ENCODE data around the gene ARHGAP22. TPM values are rescaled to one million over a fixed set of nuclear protein-coding genes. Genes with fewer than 3 reads are reported as not detected.

ARHGAP22 gene
- total RNA-seq, 1 donor: 22.9 TPM

- TF ChIP-seq CTCF (IDR thresholded peaks at IDR 0.05; ENCODE audit: insufficient read depth, low read depth, low read length): no peak
- no peak overlapping the region for H3K4me3 ChIP-seq (ENCODE audit: low read depth, low read length)
- DNase-seq (ENCODE audit: low read depth): no peak
Observed at GRCh38 chr10:48598243-48598935, 6.5 kb downstream of the ARHGAP22 start.

- no peak for TF ChIP-seq CTCF (IDR thresholded peaks at IDR 0.05; ENCODE audit: insufficient read depth, low read depth, low read length)
- no peak for DNase-seq (ENCODE audit: low read depth)
- no peak overlapping the region for H3K4me3 ChIP-seq (ENCODE audit: low read depth, low read length)
Observed at GRCh38 chr10:48595539-48595932, 9.3 kb downstream of the ARHGAP22 start.

- TF ChIP-seq CTCF (IDR thresholded peaks at IDR 0.05; ENCODE audit: insufficient read depth, low read depth, low read length): no peak
- H3K4me3 ChIP-seq (ENCODE audit: low read depth, low read length): no peak overlapping the region
- DNase-seq (ENCODE audit: low read depth): no peak
Observed at GRCh38 chr10:48594803-48595538, 9.9 kb downstream of the ARHGAP22 start.

GRCh38 chr10:48594371-48594770 lies 10.5 kb downstream of the ARHGAP22 start:
- H3K4me3 ChIP-seq (ENCODE audit: low read depth, low read length): no peak overlapping the region
- TF ChIP-seq CTCF (IDR thresholded peaks at IDR 0.05; ENCODE audit: insufficient read depth, low read depth, low read length): no peak
- no peak for DNase-seq (ENCODE audit: low read depth)

GRCh38 chr10:48592346-48592745 lies 12.5 kb downstream of the ARHGAP22 start:
- TF ChIP-seq CTCF (IDR thresholded peaks at IDR 0.05; ENCODE audit: insufficient read depth, low read depth, low read length): no peak
- H3K4me3 ChIP-seq (ENCODE audit: low read depth, low read length): no peak overlapping the region

GRCh38 chr10:48590945-48591344 lies 13.9 kb downstream of the ARHGAP22 start:
- TF ChIP-seq CTCF (IDR thresholded peaks at IDR 0.05; ENCODE audit: insufficient read depth, low read depth, low read length): no peak
- no peak overlapping the region for H3K4me3 ChIP-seq (ENCODE audit: low read depth, low read length)
- DNase-seq (ENCODE audit: low read depth): no peak

More at GRCh38 chr10:48592346-48592745, 12.5 kb downstream of the ARHGAP22 start:
- DNase-seq (ENCODE audit: low read depth): no peak
